Neutrophil (primary cell): ENCODE data around the gene SORCS2.

Experiments
- H3K27ac ChIP-seq: fragments of 200-600 bp; sonication (generic); 2 replicates; pipeline ENCODE4 v1.5.1; 2016; ENCODE audit warnings: mild to moderate bottlenecking, moderate library complexity
- H3K27me3 ChIP-seq: fragments of 200-600 bp; sonication (generic); 2 replicates; pipeline ENCODE4 v1.6.0; 2016; ENCODE audit warnings: mild to moderate bottlenecking
- H3K36me3 ChIP-seq: fragments of 200-600 bp; sonication (generic); 2 replicates; pipeline ENCODE4 v1.5.1; 2017
- H3K4me1 ChIP-seq, 2 experiments: fragments of 200-600 bp in 1 of 2; sonication (generic) in 1 of 2; 1 replicate in 1 of 2; 2 replicates in 1 of 2; pipeline versions ENCODE4 v1.5.1 to v1.6.1; 2013 to 2016; ENCODE audit warnings: low read depth in 1 of 2, low read length in 1 of 2, mild to moderate bottlenecking in 1 of 2, moderate library complexity in 1 of 2; ENCODE audit not compliant: control insufficient read depth in 1 of 2, insufficient read depth in 1 of 2
- H3K4me3 ChIP-seq, 2 experiments: fragments of 200-600 bp in 1 of 2; sonication (generic) in 1 of 2; 1 replicate in 1 of 2; 2 replicates in 1 of 2; pipeline ENCODE4 v1.5.1; 2013 to 2016; ENCODE audit warnings: low read depth in 1 of 2, low read length in 1 of 2, mild to moderate bottlenecking in 1 of 2, moderate library complexity in 1 of 2
- H3K9me3 ChIP-seq: fragments of 200-600 bp; sonication (generic); 2 replicates; pipeline ENCODE4 v1.5.1; 2016
- TF ChIP-seq, protein P1 (sequence below): fragments of 200-600 bp; sonication (generic); IDR thresholded peaks from 2 replicates; pipeline ENCODE4 v1.5.1; 2016; ENCODE audit warnings: antibody characterized with exemption

SORCS2 gene

DNA sequence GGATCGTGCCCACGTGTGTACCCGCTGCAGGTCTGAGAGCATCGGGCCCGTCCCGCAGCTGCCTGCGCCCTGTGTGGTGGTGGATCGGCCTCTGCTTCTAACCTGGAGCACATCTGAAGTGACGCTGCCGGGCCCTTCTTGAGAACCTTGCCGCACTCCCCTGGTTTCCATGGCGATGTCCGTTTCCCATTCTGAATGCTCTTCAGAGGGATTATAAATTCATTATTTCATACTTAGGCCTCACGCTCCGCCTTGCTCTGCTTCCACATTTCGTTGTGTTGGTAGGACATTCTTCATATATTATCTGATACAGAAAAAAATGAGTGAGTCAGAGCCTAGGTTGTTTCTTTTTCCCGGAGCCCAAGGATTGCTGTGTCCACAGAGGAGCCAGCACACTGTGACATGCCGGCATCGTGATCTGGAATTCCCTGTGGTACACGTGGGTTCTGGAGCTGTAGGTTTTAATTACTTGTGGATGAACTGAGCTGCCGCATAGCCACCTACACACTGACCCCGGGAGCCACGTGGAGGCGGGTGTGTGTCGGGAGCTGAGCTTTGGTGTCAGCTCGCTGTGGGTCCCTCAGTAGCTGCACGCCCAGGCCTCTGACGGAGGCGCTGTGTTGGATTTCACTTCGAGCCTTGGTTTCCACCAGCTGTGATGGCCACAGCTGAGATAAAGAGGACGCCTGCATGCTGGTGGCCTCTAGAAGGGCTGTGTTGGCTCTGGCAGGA, 179.0 kb downstream of the SORCS2 start:
- H3K36me3 ChIP-seq, result no peaks in the 10 kb centered on the region
- no peaks in the 10 kb centered on the region for H3K9me3 ChIP-seq
- H3K4me1 ChIP-seq, result no peaks in the 10 kb centered on the region
- TF ChIP-seq, protein P1, sequence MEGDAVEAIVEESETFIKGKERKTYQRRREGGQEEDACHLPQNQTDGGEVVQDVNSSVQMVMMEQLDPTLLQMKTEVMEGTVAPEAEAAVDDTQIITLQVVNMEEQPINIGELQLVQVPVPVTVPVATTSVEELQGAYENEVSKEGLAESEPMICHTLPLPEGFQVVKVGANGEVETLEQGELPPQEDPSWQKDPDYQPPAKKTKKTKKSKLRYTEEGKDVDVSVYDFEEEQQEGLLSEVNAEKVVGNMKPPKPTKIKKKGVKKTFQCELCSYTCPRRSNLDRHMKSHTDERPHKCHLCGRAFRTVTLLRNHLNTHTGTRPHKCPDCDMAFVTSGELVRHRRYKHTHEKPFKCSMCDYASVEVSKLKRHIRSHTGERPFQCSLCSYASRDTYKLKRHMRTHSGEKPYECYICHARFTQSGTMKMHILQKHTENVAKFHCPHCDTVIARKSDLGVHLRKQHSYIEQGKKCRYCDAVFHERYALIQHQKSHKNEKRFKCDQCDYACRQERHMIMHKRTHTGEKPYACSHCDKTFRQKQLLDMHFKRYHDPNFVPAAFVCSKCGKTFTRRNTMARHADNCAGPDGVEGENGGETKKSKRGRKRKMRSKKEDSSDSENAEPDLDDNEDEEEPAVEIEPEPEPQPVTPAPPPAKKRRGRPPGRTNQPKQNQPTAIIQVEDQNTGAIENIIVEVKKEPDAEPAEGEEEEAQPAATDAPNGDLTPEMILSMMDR, result no peak
- no peak overlapping the region for H3K4me3 ChIP-seq
- peaks cover 3% of the 10 kb centered on the region for H3K27me3 ChIP-seq
- H3K27ac ChIP-seq, result no peak overlapping the region

DNA sequence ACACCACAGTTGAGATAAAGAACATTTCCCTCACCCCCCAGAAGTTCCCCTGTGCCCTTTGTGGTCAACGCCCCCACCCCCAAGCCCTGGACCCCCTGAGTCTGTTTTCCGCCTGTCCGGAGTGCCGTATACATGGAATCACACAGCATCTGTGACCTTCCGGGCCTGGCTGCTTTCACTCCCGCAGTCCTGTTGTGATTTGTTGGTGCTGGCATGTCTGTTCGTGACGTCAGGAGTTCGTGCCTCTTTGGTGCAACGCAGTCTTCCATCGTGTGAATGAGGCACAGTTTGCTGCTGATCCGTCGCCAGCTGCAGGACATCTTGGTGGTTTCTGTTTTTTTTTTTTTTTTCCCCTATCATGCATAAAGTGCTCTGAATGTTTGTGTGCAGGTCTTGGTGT, 180.3 kb downstream of the SORCS2 start:
- Histone ChIP-seq H3K36me3 (no peaks in the 10 kb centered on the region), H3K4me1 (no peaks in the 10 kb centered on the region), H3K27ac (no peak overlapping the region), H3K27me3 (peaks cover 14% of the 10 kb centered on the region), H3K9me3 (no peaks in the 10 kb centered on the region), H3K4me3 (no peak overlapping the region)
- TF ChIP-seq, protein P1, result no peak

DNA sequence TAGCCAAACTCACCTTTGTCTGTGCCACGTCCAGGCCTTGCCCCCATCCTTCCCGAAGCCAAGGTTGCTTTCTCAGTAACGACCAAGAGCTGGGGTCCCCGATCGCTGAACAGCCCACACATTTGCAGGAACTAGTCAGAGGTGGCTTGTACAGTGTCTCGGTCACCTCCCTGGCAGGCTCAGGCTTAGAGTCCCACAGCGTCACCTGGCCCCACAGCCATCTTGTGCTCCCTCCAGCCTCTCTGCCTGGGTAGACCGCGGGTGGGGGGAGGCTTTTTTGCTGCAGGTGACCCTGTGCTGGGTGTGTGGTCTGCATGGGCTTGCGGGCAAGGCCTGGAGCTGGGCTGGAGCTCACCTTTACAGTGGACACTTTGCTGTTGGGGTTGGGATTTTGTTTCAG, 182.2 kb downstream of the SORCS2 start:
- Histone ChIP-seq H3K27ac (no peak overlapping the region), H3K4me3 (no peak overlapping the region), H3K36me3 (no peaks in the 10 kb centered on the region), H3K4me1 (no peaks in the 10 kb centered on the region), H3K9me3 (no peaks in the 10 kb centered on the region), H3K27me3 (peaks cover 32% of the 10 kb centered on the region)
- TF ChIP-seq, protein P1, result no peak

DNA sequence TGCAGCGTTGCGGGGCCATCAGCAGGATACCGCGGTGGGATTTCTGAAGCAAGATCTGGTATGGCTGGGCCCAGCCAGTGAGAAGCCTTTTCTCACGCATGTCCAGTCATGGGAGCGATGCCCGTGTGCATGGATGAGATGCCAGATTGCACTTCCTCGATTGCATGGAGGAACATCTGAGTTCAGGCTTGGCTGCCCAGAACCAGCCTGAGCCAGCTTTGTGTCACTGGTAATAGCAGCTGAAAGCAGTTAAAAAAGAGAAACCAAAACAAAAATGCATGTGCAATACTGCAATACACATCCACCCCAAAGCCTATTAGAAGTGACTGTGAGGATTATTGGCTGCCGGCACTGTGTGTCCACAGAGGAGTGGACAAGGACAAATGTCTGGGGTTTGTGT, 183.1 kb downstream of the SORCS2 start:
- Histone ChIP-seq H3K4me1 (no peaks in the 10 kb centered on the region), H3K27ac (no peak overlapping the region), H3K27me3 (peaks cover 32% of the 10 kb centered on the region), H3K36me3 (no peaks in the 10 kb centered on the region), H3K9me3 (no peaks in the 10 kb centered on the region), H3K4me3 (no peak overlapping the region)
- TF ChIP-seq, protein P1, result no peak

DNA sequence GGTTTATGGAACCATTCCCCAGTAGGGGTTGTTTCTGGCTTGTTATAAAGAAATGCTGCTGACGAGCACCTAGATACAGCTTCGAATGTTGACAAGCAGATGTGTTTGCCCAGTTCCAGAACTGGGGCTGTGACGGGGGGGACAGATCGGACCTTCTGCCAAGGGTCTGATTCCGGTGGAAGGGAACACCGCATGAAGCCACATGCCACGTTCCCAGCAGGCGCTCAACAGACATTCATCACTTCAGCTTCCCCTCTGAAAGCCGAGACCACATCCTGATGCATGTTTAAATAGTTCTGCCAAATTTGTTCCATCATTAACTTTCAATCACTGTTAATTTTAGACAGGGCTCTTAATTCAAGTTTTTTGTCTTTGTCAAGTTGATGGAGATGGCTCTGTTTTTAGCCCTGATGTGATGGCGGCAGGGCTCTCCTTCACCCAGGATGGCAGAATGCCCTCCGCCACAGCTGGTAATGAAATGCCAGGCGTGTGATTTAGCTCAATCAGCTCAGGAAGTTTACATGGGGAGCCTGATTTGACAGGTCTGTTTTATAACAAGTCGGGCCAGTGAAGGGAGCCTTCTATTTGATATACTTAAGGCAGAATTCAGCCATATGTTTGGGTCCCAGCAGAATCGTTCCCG, 185.0 kb downstream of the SORCS2 start:
- Histone ChIP-seq H3K4me1 (no peaks in the 10 kb centered on the region), H3K27ac (no peak overlapping the region), H3K4me3 (no peak overlapping the region), H3K27me3 (peaks cover 32% of the 10 kb centered on the region), H3K36me3 (no peaks in the 10 kb centered on the region), H3K9me3 (no peaks in the 10 kb centered on the region)
- TF ChIP-seq, protein P1, result no peak
